OCI-M2 (cell line): ENCODE data around the gene TMOD1.
A peak's percentile ranks its signal among the peaks of the same experiment; 100 is the strongest.

Experiments
- DNase-seq: peaks from one replicate; lab custom pipeline; 2025; ENCODE audit not compliant: unreplicated experiment; lab: John Stamatoyannopoulos, UW

Gene TMOD1

GRCh38 chr9:97629156-97629555 is 127.7 kb downstream of the TMOD1 start:
- no peak for DNase-seq

- DNase-seq, result no peak
These were observed 129.1 kb downstream of the TMOD1 start for GRCh38 chr9:97630591-97630990.

GRCh38 chr9:97632248-97632984 is 130.9 kb downstream of the TMOD1 start:
- no peak for DNase-seq

- peak; percentile 63 for DNase-seq
These were observed 131.8 kb downstream of the TMOD1 start, which contains the start of the genes NCBP1 and TSTD2 for GRCh38 chr9:97632985-97633858. NCBP1 (plus strand) TSS chr9:97633821; CDS start chr9:97633882, 61 bp downstream. TSTD2 (minus strand) TSS chr9:97633368; CDS start chr9:97627562, 5,806 bp downstream.

- DNase-seq, result no peak
These were observed 132.5 kb downstream of the TMOD1 start for GRCh38 chr9:97633859-97634490.

- no peak for DNase-seq
These were observed 133.6 kb downstream of the TMOD1 start for GRCh38 chr9:97635026-97635425.

- no peak for DNase-seq
These were observed 135.4 kb downstream of the TMOD1 start for GRCh38 chr9:97636903-97637302.

- DNase-seq, result no peak
These were observed 137.2 kb downstream of the TMOD1 start for GRCh38 chr9:97638666-97639065.

- DNase-seq, result no peak
These were observed 138.9 kb downstream of the TMOD1 start for GRCh38 chr9:97640325-97640724.

GRCh38 chr9:97645720-97646119 is 144.3 kb downstream of the TMOD1 start:
- DNase-seq, result no peak

GRCh38 chr9:97647996-97648395 is 146.5 kb downstream of the TMOD1 start:
- no peak for DNase-seq
